Peyer's patch (tissue), 4 donors: ENCODE results near the gene EIF5. TPM values are rescaled to one million over a fixed set of nuclear protein-coding genes. Genes with fewer than 3 reads are reported as not detected.

Source experiments
- DNase-seq, 3 donors: peaks; one replicate each; pipeline ENCODE4 v3.0.0-alpha.2; 2017 to 2019
- H3K27ac ChIP-seq, 4 donors: fragments of 200-600 bp; sonication (generic); one replicate each; pipeline ENCODE4 v1.5.1; 2016 to 2019
- H3K27me3 ChIP-seq, 2 donors: fragments of 200-600 bp; sonication (generic); one replicate each; pipeline ENCODE4 v1.5.1; 2019
- H3K36me3 ChIP-seq, 3 donors: fragments of 200-600 bp; sonication (generic); one replicate each; pipeline ENCODE4 v1.5.1; 2016 to 2019
- H3K4me1 ChIP-seq, 4 donors: fragments of 200-600 bp; sonication (generic); one replicate each; pipeline ENCODE4 v1.5.1; 2016 to 2019
- H3K4me3 ChIP-seq, 4 donors: fragments of 200-600 bp; sonication (generic); 1 replicate in 3 of 4; 2 replicates in 1 of 4; pipeline ENCODE4 v1.5.1; 2016 to 2019; ENCODE audit warnings: mild to moderate bottlenecking in 1 of 4
- H3K9me3 ChIP-seq, 4 donors: fragments of 200-600 bp; sonication (generic); one replicate each; pipeline ENCODE4 v1.5.1; 2016 to 2019; ENCODE audit warnings: mild to moderate bottlenecking in 1 of 4
- POLR2A ChIP-seq, 2 donors: fragments of 450-650 bp; IDR thresholded peaks; one replicate each; pipeline ENCODE4 v1.5.1; 2017; ENCODE audit warnings: antibody characterized with exemption in 2 of 2, mild to moderate bottlenecking in 2 of 2, moderate library complexity in 2 of 2
- total RNA-seq, 4 donors: library from RNA; depleted of rRNA; stranded (reverse); fragments of >200 nt; gene quantifications; one replicate each; pipeline ENCODE4 v1.1.0, GENCODE V29; 2016
- TF ChIP-seq, protein P1 (sequence below), 6 experiments: fragments of 450-650 bp in 4 of 6; fragments of 200-600 bp in 2 of 6; sonication (generic) in 1 of 6; IDR thresholded peaks; one replicate each; pipeline ENCODE4 v1.5.1; 2017 to 2019; ENCODE audit warnings: antibody characterized with exemption in 6 of 6, mild to moderate bottlenecking in 3 of 6, moderate library complexity in 1 of 6

The EIF5 gene
- total RNA-seq, 4 donors from 2014 or later: 176 to 226 (median 217) TPM

DNA sequence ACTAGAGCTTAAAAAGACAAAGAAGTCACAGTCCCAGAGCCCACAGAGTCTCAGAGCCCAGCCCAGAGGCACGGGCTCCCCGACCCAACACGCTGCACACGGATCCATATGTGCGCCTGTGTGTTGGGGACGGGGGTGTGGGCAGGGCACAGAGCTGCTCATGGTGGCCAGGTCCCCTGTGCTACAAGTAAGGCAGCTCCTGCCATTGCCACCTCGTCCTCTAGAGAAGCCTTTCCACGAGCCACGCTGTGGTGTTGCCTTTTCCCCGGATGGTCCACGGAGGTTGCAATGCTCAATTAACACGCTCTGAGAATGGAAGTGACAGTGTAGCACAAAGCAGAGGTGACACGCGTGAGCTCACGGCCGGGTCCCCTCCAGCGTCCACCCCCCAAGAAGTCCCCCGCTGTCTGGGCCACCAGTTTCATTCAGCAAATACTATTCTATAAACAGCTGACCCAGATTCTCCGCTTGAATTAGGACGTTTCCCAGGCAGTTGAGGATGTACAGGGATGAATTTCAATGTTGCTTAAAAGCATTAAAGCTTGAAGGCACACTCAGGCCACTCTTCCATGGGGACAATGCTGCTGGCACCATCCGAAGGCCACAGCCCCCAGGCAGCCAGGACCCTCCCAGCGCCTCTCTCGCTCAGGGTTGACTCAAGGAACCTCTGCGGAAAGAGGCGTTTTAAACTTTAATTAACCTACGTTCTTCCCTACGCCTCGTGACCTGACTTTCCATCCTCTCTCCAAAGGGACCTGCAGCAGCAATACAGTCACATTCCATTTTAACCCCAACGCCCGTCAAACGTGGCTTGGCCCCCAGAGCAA is 22.7 kb upstream of the EIF5 start:
- no peaks in the 10 kb centered on the region for H3K27me3 ChIP-seq
- H3K9me3 ChIP-seq: peaks cover 0 to 5% (median 0%) of the 10 kb centered on the region in 4 donors
- no peaks in the 10 kb centered on the region for H3K4me1 ChIP-seq
- H3K36me3 ChIP-seq: no peaks in the 10 kb centered on the region
- TF ChIP-seq, protein P1, sequence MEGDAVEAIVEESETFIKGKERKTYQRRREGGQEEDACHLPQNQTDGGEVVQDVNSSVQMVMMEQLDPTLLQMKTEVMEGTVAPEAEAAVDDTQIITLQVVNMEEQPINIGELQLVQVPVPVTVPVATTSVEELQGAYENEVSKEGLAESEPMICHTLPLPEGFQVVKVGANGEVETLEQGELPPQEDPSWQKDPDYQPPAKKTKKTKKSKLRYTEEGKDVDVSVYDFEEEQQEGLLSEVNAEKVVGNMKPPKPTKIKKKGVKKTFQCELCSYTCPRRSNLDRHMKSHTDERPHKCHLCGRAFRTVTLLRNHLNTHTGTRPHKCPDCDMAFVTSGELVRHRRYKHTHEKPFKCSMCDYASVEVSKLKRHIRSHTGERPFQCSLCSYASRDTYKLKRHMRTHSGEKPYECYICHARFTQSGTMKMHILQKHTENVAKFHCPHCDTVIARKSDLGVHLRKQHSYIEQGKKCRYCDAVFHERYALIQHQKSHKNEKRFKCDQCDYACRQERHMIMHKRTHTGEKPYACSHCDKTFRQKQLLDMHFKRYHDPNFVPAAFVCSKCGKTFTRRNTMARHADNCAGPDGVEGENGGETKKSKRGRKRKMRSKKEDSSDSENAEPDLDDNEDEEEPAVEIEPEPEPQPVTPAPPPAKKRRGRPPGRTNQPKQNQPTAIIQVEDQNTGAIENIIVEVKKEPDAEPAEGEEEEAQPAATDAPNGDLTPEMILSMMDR (IDR thresholded peaks at IDR 0.05): no peak
- no peak for TF ChIP-seq POLR2A (IDR thresholded peaks at IDR 0.05)
- no peak overlapping the region for H3K27ac ChIP-seq
- no peak for DNase-seq
- H3K4me3 ChIP-seq: no peak overlapping the region

DNA sequence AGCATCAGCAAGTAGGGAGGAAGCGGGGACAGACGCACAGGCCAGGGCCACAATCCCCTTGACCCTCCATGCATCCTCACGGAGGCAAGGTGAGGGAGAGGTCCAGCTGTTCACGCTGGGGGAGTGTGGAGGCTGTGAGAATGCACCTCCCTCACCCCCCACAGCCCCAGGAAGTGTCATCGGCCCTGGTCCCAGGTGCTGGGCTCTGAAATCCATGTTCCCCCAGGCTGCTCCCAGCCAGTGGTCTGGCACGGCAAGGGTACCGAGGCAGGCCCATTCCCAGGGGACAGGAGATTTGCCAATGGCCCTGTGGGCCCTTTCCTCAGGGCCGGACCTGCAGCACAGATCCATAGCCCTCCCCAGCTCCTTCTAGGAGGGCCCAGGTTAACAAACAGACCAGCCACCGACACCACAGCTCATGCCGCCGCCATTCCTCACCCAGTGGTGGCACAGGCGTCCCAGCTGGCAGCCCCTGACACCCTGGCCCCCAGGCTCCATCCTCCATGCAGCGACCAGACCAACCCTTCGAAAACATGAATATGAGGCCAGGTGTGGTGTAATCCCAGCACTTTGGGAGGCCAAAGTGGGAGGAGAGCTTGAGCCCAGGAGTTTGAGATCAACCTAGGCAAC is 21.9 kb upstream of the EIF5 start:
- Histone ChIP-seq H3K4me3 (no peak overlapping the region), H3K4me1 (no peaks in the 10 kb centered on the region), H3K27ac (no peak overlapping the region), H3K27me3 (no peaks in the 10 kb centered on the region), H3K36me3 (no peaks in the 10 kb centered on the region), H3K9me3 (peaks cover 0 to 2% (median 0%) of the 10 kb centered on the region in 4 donors)
- DNase-seq: no peak
- TF ChIP-seq, protein P1 (IDR thresholded peaks at IDR 0.05): no peak
- TF ChIP-seq POLR2A (IDR thresholded peaks at IDR 0.05): no peak

DNA sequence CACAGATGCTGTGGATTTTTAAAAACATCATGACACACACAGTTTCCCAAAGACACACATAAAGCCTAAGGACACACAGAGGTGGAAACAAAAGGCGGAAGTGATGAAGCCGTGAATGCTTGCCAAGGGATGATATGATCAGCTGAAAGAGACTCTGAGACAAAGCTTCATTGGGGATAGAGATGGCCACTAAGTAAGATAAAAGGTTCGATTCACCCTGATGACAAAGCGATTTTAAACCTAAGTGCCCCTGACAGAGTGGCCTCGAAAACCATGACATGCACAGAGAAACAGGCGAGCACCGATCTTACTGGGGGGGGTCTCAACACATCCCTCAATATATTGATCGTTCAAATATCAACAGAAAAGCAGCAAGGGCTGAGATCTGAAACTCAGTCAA is 20.3 kb upstream of the EIF5 start:
- no peak for DNase-seq
- H3K9me3 ChIP-seq: no peaks in the 10 kb centered on the region
- no peak for TF ChIP-seq POLR2A (IDR thresholded peaks at IDR 0.05)
- TF ChIP-seq, protein P1 (IDR thresholded peaks at IDR 0.05): no peak
- H3K4me3 ChIP-seq: no peak overlapping the region
- no peaks in the 10 kb centered on the region for H3K36me3 ChIP-seq
- no peaks in the 10 kb centered on the region for H3K27me3 ChIP-seq
- no peaks in the 10 kb centered on the region for H3K4me1 ChIP-seq
- no peak overlapping the region for H3K27ac ChIP-seq

DNA sequence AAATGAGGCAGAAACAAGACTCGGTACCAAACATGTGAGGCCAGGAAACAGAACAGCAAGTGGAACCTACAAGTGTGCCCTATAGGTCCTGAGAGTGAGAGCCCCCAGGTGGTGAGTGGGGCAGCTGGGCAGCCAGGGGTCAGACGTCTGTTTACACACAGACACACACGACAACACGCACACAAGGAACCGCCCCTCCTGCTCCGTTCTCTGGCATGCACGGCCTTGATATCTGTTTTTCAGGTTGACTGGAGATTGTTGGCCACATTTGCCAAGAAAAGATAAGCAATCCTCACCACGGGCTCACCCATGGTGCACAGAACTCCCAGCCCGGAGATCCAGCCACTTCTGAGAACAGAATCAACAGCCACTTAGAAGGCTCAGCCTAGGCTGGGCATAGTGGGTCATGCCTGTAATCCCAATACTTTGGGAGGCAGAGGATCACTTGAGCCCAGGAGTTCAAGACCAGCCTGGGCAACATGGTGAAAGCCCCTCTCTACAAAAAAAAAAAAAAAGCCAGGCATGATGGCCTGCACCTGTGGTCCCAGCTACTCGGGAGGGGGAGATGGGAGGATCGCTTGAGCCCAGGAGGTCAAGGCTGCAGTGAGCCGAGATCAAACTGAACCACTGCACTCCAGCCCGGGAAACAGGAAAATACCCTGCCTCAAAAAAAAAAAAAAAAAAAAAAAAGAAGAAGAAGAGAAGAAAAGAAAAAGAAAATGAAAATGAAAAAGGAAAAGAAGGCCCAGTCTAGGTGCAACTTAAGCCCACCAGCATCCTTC is 19.4 kb upstream of the EIF5 start:
- no peak overlapping the region for H3K27ac ChIP-seq
- no peaks in the 10 kb centered on the region for H3K36me3 ChIP-seq
- TF ChIP-seq, protein P1 (IDR thresholded peaks at IDR 0.05): no peak
- TF ChIP-seq POLR2A (IDR thresholded peaks at IDR 0.05): no peak
- H3K27me3 ChIP-seq: no peaks in the 10 kb centered on the region
- no peak overlapping the region for H3K4me3 ChIP-seq
- no peaks in the 10 kb centered on the region for H3K9me3 ChIP-seq
- no peak for DNase-seq
- H3K4me1 ChIP-seq: no peaks in the 10 kb centered on the region

DNA sequence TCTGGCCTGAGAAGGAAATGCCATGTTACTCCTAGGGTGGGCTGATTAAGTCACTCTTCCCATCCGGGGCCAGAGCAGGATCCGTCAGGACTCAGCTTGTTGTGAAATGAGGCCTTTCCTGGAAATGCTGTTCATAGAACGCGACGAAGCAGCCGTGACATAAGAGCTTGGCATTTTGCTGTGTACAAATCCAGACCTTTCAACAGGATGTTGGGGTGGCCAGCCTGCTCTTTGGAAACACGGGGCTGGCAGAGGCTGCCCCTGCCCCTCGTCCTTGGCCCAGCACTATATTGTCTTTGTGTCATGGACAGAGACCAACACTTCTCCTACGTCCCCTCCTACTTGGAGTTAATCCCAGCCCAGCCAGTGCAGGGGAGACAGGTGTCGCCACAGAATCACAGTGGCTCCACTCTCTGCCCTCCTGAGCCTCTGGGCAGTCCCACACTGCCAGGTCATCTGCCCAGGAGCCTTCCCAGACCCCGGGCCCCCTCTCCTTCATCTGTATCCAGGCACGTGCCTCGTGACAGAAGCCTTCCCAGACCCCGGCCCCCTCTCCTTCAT is 18.6 kb upstream of the EIF5 start:
- H3K4me1 ChIP-seq: no peaks in the 10 kb centered on the region

More for the DNA sequence above, 18.6 kb upstream of the EIF5 start:
- peak overlapping the region in 1 of 4 donors; percentile 55 for H3K27ac ChIP-seq
- TF ChIP-seq POLR2A (IDR thresholded peaks at IDR 0.05): no peak
- TF ChIP-seq, protein P1 (IDR thresholded peaks at IDR 0.05): no peak
- DNase-seq: peak in 1 of 3 donors; percentile 51
- no peak overlapping the region for H3K4me3 ChIP-seq
- no peaks in the 10 kb centered on the region for H3K36me3 ChIP-seq
- H3K27me3 ChIP-seq: no peaks in the 10 kb centered on the region
- no peaks in the 10 kb centered on the region for H3K9me3 ChIP-seq
